NCI-H1930 (cell line): ENCODE data around the gene EIF4EBP2.

Experiments
- DNase-seq, 2 experiments: peaks; one replicate each; lab custom pipeline; 2025; lab: John Stamatoyannopoulos, UW

Gene EIF4EBP2

GRCh38 chr10:70404036-70404786 is at the start of gene EIF4EBP2:
Gene EIF4EBP2, plus strand, starts transcription at chr10:70404145. Its CDS starts 257 bp downstream, at chr10:70404402.
- peak; percentile 78 to 80 for DNase-seq

DNA sequence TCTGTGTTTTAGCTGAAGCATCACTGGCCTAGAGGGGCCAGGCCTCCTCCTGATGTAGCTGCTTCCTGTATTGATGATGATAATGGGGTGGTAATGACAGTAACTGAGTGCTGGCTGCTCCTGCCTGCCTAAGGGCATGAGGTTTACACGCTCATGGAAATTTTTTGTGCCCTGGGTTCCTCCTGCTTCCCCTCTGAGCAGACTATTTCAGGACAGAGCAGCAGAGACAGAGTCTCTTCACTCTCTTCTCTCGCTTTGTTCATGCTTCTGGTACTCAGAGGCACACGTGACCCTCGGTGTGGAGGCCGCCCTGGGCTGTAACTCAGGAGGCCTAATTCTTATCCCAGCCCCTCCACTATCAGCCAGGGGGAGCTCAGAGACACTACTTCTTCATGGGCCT is 49.4 kb upstream of the EIF4EBP2 start:
- no peak for DNase-seq

DNA sequence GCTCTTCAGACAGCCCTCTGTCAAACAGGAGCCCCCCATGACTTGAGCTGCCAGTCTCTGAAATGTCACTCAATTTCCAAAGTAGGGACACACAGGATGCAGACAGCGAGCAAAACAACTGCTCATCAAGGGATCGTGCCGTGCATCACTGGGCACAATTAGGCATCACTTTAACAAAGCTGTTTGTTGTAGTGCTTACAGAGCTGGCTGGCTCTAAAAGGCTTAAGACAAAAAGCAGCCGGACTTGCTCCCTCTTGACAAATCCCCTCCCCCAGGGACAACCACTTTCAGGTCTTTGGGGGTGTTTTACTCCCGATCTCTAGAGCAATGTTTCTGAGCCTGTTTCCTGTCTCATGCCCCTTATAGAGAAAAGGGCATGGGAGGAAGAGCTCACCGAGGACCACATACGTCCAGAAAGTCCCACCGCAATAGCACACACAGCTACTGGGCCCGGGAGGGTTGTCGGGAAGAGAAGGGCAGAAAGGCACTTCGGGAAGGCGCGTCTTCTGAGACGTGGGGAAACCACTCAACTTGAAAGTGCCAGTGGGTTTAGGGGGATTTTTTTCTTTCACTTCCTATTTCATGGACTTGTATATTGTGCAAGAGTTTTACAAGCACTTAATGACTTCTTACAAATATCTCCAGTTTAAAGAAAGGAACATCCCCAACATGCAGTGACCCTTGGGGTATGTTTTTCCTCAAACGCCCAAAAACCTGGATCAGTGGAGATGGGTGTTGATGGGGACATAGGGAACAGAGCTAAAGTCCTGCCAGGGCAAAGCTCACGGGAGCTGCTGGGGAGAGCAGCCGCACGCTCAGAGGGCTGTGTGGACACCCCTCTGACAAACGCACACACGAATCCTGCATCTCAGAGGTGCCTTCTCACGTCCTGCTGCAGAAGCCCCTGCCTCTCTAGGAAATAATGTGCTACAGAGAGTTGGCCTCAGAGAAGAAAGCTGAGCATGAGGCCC is 48.6 kb upstream of the EIF4EBP2 start:
- DNase-seq, result no peak

- no peak for DNase-seq
These were observed 46.4 kb upstream of the EIF4EBP2 start for GRCh38 chr10:70357565-70357964.

DNA sequence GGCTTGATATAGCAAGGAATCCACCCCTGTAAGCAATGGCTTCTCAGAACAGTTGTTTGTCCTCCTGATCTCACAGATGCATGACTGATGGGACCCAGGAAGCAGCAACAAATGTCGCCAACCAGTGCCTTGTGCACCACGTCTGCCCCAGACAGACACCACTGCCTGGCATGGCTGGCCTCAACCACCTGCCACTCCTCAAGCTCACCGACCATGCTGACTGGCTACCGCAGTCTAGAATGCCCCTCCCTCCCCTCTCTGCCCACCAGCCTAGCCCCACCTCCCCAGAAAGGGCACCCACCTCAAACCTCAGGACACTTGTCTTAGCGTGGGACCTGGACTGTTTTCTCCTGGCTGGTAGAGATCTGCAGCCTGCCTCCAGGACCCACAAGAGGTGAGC is 45.5 kb upstream of the EIF4EBP2 start:
- no peak for DNase-seq

- no peak for DNase-seq
These were observed 44.9 kb upstream of the EIF4EBP2 start for GRCh38 chr10:70359017-70359550.

DNA sequence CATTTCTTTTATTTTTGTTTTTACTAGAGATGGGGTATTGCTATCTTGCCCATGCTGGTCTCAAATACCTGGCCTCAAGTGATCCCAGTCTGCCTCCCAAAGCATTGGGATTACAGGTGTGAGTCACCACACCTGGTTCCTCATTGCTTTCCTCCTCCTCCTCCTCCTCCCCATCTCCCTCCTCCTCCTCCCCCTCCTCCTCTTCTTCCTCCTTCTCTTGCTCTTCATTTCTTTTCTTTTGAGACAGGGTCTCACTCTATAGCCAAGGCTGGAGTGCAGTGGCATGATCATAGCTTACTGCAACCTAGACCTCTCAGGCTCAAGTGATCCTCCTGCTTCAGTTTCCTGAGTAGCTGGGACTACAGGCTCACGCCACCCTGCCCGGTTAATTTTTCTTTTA is 43.7 kb upstream of the EIF4EBP2 start:
- no peak for DNase-seq

- no peak for DNase-seq
These were observed 41.6 kb upstream of the EIF4EBP2 start for GRCh38 chr10:70362328-70362727.

GRCh38 chr10:70363292-70363691 is 40.7 kb upstream of the EIF4EBP2 start:
- DNase-seq, result no peak

DNA sequence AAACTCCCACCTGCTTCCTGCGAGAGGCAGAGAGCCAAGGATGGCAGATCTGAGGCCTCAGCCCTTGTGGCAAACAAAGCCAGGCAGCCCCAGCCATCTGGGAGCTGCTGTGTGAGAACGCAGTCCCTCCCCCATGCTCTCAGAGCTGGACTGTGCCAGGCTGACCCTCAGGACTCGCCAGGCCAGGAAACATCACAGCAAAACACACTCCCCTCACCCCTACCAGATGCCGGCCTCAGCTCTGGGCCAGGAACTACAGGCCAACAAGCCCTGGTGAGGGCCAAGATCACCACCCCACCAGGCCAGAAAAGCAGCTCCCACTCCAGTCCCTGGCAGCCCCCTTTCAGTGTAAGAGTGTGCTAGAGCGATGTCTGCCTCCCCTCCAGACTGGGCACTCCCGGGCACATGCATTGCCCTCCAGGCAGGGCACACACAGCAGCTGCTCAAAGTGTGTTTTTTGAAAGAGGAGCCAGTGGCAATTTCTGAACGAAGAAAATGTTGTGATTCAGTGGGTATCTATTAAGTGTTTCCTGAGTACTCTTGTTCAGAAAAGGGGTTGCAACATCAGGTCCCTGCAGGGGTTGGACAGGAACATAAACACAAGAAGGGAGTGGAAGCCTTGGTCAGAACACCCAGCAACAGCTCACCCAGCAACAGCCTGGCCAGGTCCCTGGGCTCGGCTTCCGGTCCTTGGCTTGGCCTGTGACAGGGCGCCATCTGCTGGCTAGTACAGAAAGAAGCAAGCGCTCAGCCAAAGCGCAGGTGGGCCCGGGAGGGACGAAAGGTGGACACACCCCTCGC is 39.8 kb upstream of the EIF4EBP2 start:
- peak; percentile 45 to 52 for DNase-seq

DNA sequence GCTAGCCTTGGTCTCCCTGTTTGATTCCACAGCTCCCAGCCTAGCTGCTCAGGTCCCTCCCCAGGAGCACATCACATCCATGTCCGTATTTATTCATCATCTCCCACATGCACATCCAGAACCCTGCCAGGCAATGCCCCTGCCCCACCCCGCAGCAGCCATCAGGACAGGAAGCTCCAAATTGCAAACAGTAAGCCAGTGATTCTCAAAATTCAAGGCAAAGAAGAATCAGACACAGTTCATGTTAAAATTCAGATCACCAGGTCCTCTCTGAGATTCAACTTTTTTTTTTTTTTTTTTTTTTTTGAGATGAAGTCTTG is 39.2 kb upstream of the EIF4EBP2 start:
- DNase-seq, result no peak

GRCh38 chr10:70367195-70367796 is 36.6 kb upstream of the EIF4EBP2 start:
- no peak for DNase-seq

DNA sequence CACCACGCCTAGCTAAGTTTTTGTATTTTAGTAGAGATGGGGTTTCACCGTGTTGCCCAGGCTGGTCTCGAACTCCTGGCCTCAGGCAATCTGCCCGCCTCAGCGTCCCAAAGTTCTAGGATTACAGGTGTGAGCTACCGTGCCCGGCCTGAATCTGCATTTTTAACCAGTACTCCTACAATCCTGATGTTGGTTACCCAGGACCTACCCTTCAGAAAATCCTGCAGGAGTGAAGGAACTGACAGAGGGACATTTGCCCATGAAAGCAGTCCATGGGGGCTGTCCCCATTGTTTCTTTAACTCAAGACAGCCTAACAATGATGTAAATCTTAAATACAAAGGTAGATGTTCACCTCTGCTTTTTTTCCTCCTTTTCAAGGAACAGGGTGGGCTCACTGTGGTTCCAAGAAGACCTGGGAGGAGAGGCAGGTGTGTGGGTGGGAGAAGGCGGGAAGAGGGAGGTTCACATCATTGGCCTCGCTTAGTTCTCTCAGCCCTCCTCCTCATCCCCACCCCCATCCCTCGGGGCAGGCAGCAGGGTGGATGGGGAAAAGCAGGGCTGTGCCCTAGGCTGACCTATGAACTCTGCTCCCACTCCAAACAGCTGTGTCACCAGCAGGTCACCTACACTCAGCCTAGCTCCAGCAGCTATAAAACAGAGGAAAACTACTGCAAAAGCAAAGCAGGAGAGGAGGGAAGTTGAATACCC is 35.0 kb upstream of the EIF4EBP2 start:
- DNase-seq, result no peak

GRCh38 chr10:70369498-70370018 is 34.4 kb upstream of the EIF4EBP2 start:
- DNase-seq, result no peak

- no peak for DNase-seq
These were observed 33.2 kb upstream of the EIF4EBP2 start for GRCh38 chr10:70370766-70371165.

DNA sequence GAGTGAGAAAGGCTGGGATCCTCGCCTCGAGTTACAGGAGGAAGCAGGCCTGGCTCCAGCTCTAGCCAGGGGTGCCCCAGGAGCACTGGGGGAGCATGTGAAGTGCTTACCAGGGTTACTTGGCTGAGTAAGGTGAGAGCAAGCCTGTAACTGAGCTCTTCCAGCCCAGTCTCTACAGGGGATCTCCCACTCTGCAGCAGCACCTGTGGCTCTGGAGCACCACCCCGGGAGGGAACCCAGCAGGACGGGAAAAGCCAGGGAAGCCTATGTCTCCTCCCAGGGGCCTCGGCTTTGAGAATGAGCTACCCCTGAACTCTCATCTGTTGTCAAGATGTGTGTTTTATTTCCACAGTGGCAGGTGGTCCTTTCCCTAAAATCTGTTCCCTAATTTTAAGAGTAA is 32.1 kb upstream of the EIF4EBP2 start:
- no peak for DNase-seq

- DNase-seq, result no peak
These were observed 28.9 kb upstream of the EIF4EBP2 start for GRCh38 chr10:70374775-70375614.

DNA sequence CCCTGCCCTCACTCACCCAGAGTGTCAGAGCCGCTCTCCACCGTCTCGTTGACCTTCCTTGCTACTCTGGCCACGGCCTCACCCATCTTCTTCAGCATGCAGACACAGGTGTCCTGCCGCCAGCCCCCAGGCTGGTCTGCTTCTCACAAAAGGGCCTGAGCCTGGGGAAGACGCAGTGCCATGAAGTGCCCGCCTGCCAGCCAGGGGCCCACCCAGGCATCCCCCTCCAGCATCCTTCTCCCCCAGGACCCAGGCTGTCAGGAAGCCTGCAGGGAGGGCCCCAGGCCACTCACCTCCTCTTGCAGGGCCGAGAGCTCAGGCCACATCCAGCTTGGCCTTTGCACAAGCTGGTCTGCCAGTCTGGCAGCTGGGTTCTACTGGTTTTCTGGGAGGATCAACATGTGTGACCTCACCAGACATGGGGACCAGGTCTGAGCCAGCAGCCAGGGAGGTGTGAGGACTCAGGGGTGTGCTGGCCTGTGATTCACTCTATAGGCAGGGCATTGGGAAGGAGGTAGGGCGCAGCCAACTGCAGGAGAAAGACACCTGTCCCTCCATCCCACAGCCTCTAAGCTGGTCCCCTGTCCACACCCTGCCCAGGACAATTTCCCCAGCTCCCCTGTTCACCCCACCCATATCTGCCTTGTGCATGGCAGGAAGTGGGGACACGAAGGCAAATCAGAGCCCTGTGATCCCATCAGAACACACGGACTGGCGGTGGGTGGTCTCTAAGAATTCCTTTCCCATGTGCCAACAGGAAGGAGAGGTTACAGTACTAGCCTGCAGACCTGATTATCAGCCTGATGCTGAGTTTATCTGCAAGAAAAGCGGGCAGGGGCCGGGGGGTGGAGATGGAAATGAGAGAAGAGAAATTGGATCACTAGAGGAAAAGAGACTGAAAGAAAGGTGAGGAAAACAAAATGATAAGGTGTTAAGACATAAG is 27.2 kb upstream of the EIF4EBP2 start:
- DNase-seq, result no peak

DNA sequence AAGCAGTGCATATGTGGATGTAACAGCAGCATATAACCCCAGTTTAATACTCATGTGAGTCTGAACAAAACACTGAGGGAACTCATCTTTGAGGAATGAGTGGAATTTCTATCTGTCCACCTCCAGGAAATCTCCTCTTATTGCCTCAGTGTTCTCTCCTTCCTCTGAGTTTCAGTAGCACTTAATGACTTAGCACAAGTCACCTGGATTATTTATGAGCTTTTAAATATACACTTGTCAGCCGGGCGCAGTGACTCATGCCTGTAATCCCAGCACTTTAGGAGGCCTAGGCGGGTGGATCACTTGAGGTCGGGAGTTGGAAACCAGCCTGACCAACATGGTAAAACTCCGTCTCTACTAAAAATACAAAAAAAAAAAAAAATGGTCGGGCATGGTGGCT is 25.8 kb upstream of the EIF4EBP2 start:
- no peak for DNase-seq
